Colonic mucosa (tissue), 4 donors: ENCODE results near the gene WDR81. TPM values are rescaled to one million over a fixed set of nuclear protein-coding genes. Genes with fewer than 3 reads are reported as not detected.
A peak's percentile ranks its signal among the peaks of the same experiment; 100 is the strongest.
"Not testable (repeated sequence)": the region's sequence is repeated elsewhere in the genome, so short reads cannot be mapped to it uniquely, and the experiment has no call there.

Experiments
- DNase-seq: peaks from one replicate; pipeline ENCODE4 v3.0.0-alpha.2; 2020
- H3K27ac ChIP-seq: fragments of 200-600 bp; one replicate; pipeline ENCODE4 v1.8.0; 2021
- H3K27me3 ChIP-seq: fragments of 200-600 bp; one replicate; pipeline ENCODE4 v1.8.0; 2021
- H3K36me3 ChIP-seq: fragments of 200-600 bp; one replicate; pipeline ENCODE4 v1.8.0; 2021
- H3K4me1 ChIP-seq: fragments of 200-600 bp; one replicate; pipeline ENCODE4 v1.8.0; 2021; ENCODE audit warnings: mild to moderate bottlenecking
- H3K4me3 ChIP-seq: fragments of 200-600 bp; one replicate; pipeline ENCODE4 v1.8.0; 2021
- H3K9ac ChIP-seq, 2 donors: one replicate each; pipeline ENCODE4 v1.7.0; 2013; ENCODE audit warnings: control low read depth in 2 of 2, low read depth in 2 of 2, low read length in 2 of 2
- H3K9me3 ChIP-seq: fragments of 200-600 bp; one replicate; pipeline ENCODE4 v1.8.0; 2021
- intact Hi-C: fragments of 100-400 bp; cut with DNase I; formaldehyde crosslinking; loops from one replicate; pipeline ENCODE4 v1.14.1; 2022
- total RNA-seq, 2 donors: library from RNA; stranded (reverse); fragmentation: NEBNext Ultra II Directional in 1 of 2; extraction: Animal tissue kit (Norgen Biotek cat#: 25700) in 1 of 2; gene quantifications; one replicate each; pipeline ENCODE4 v1.2.1, GENCODE V29; 2021
- TF ChIP-seq, protein P1 (sequence below): fragments of 200-600 bp; IDR thresholded peaks from one replicate; pipeline ENCODE4 v1.8.0; 2022; ENCODE audit warnings: antibody characterized with exemption, mild to moderate bottlenecking
- donor health status: healthy.
- donor health status: DM: no; HTN: no; CAD: no.
- donor health status: DM: no; HTN: no; CAD: no.

Gene WDR81
- 10 to 100 TPM in 1 of 2 donors, 1 to 10 TPM in 1; 9.2 to 16.0 TPM for total RNA-seq

DNA sequence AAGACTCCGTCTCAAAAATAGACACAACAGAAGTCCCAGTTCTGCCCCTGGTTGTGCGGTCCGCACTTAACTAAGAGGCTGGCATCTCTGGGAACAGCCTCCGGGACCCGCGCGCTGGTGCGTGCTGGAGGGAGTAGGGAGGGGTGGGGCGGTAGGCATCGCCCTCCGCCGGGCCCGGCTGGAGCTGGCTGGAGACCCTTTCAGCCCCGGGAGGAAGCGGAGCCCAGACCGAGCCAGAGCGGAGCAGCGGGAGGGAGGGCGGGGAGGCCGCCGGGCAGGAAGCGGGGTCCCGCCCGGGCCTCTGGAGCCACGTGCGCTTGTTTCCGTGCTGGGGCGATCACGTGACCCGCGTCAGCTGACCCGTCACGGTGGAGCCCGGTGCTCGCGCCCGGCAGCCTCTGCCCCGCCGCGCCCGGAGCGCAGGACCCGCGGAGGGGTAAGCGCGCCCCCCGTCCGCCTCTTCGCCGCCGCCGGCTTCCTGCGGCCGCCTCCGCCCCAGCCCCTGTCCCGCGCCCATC is at the start of gene WDR81:
Gene WDR81 (plus strand): TSS at position 354 of the 518 bp plus-strand sequence. CDS start 256 bp downstream, outside the sequence.
- H3K4me3 ChIP-seq: peak within 1 kb of the TSS; percentile 77
- H3K27ac ChIP-seq: peak within 1 kb of the TSS; percentile 67
- peak; percentile 93 for DNase-seq
- intact Hi-C loops: loop anchor here (5.0 kb wide), 1 partner anchor 143 kb away; no protein-coding TSS in a partner anchor
- no peaks in the 10 kb centered on the region for H3K27me3 ChIP-seq
- H3K9me3 ChIP-seq: no peaks in the 10 kb centered on the region
- peak within 1 kb of the TSS; percentile 81 to 87 for H3K9ac ChIP-seq
- TF ChIP-seq, protein P1, sequence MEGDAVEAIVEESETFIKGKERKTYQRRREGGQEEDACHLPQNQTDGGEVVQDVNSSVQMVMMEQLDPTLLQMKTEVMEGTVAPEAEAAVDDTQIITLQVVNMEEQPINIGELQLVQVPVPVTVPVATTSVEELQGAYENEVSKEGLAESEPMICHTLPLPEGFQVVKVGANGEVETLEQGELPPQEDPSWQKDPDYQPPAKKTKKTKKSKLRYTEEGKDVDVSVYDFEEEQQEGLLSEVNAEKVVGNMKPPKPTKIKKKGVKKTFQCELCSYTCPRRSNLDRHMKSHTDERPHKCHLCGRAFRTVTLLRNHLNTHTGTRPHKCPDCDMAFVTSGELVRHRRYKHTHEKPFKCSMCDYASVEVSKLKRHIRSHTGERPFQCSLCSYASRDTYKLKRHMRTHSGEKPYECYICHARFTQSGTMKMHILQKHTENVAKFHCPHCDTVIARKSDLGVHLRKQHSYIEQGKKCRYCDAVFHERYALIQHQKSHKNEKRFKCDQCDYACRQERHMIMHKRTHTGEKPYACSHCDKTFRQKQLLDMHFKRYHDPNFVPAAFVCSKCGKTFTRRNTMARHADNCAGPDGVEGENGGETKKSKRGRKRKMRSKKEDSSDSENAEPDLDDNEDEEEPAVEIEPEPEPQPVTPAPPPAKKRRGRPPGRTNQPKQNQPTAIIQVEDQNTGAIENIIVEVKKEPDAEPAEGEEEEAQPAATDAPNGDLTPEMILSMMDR: no peak
- peaks cover 6% of the 10 kb centered on the region for H3K4me1 ChIP-seq
- no peaks in the 10 kb centered on the region for H3K36me3 ChIP-seq

DNA sequence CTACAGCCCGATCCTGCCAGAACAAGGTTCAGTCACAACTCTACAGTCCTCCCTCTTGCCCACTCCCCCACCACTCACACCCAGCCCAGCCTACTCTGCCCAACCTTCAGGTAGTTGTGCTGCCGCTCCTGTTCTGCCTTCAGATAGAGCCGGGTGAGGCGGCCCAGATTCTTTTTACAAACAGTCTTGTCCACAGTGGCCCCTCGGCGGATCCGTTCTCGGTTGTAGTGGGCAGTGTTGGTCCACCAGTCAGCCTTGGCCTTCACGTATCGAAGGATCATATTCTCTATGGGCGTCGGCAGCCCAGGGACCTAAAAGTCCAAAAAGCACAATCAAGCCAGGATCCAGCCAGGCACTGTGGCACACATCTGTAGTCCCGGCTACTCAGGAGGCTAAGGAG is 48.1 kb upstream of the WDR81 start:
- no peak overlapping the region for H3K27ac ChIP-seq
- no peak for DNase-seq
- TF ChIP-seq, protein P1: no peak
- intact Hi-C loops: loop anchor here (5.0 to 10.0 kb wide), 2 partner anchors 36 to 188 kb away; partner anchors contain the start of gene TLCD2
- H3K4me3 ChIP-seq: no peak overlapping the region
- H3K9ac ChIP-seq: no peak overlapping the region
- peaks cover 59% of the 10 kb centered on the region for H3K36me3 ChIP-seq
- H3K4me1 ChIP-seq: no peaks in the 10 kb centered on the region
- no peaks in the 10 kb centered on the region for H3K27me3 ChIP-seq
- no peaks in the 10 kb centered on the region for H3K9me3 ChIP-seq

GRCh38 chr17:1683459-1683858 is 41.0 kb upstream of the WDR81 start:
- no peak overlapping the region for H3K27ac ChIP-seq
- H3K9ac ChIP-seq: peak overlapping the region; percentile 58 to 71
- intact Hi-C loops: no loop called here
- H3K4me1 ChIP-seq: peaks cover 5% of the 10 kb centered on the region
- no peaks in the 10 kb centered on the region for H3K9me3 ChIP-seq
- no peak for DNase-seq
- TF ChIP-seq, protein P1: no peak
- peak overlapping the region; percentile 96 for H3K4me3 ChIP-seq
- no peaks in the 10 kb centered on the region for H3K27me3 ChIP-seq
- peaks cover 32% of the 10 kb centered on the region for H3K36me3 ChIP-seq

- DNase-seq: peak; percentile 99
- intact Hi-C loops: no loop called here
- Histone ChIP-seq H3K36me3 (peaks cover 23% of the 10 kb centered on the region), H3K27me3 (no peaks in the 10 kb centered on the region), H3K9me3 (no peaks in the 10 kb centered on the region), H3K4me1 (peaks cover 5% of the 10 kb centered on the region), H3K9ac (peak within 1 kb of the TSS; percentile 71 to 86), H3K27ac (peak within 1 kb of the TSS; percentile 96), H3K4me3 (peak within 1 kb of the TSS; percentile 96)
- TF ChIP-seq, protein P1: no peak
These were observed 39.9 kb upstream of the WDR81 start, which contains the start of gene PRPF8 for GRCh38 chr17:1684378-1685189. TSS of gene PRPF8 (minus strand) at chr17:1684867. CDS start at chr17:1684571, 296 bp downstream.

GRCh38 chr17:1686086-1686485 is 38.4 kb upstream of the WDR81 start:
- Histone ChIP-seq H3K9ac (no peak overlapping the region), H3K27ac (no peak overlapping the region)

DNA sequence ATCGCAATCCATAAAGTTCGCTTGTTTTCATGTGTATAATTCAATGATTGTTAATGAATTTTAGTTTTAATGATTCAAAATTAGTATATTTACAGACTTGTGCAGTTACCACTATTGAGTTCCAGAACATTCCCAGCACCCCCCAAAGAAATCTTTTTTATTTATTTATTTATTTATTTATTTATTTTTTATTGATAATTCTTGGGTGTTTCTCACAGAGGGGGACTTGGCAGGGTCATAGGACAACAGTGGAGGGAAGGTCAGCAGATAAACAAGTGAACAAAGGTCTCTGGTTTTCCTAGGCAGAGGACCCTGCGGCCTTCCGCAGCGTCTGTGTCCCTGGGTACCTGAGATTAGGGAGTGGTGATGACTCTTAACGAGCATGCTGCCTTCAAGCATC is 36.1 kb upstream of the WDR81 start:
- H3K9ac ChIP-seq, H3K4me1 ChIP-seq, H3K36me3 ChIP-seq, H3K9me3 ChIP-seq, H3K4me3 ChIP-seq, H3K27ac ChIP-seq, intact Hi-C loops, DNase-seq, H3K27me3 ChIP-seq: not testable (repeated sequence)

More at GRCh38 chr17:1686086-1686485, 38.4 kb upstream of the WDR81 start:
- DNase-seq: no peak
- TF ChIP-seq, protein P1: no peak
- peaks cover 5% of the 10 kb centered on the region for H3K4me1 ChIP-seq
- no peak overlapping the region for H3K4me3 ChIP-seq
- intact Hi-C loops: no loop called here
- no peaks in the 10 kb centered on the region for H3K27me3 ChIP-seq
- H3K9me3 ChIP-seq: no peaks in the 10 kb centered on the region
- peaks cover 10% of the 10 kb centered on the region for H3K36me3 ChIP-seq
